Activated CD4-positive, CD25-positive, alpha-beta regulatory T cell (primary cell): ENCODE results near the gene MACO1.
A peak's percentile ranks its signal among the peaks of the same experiment; 100 is the strongest.

Experiments used
- DNase-seq, 4 experiments: peaks; one replicate each; lab custom pipeline; 2025; lab: John Stamatoyannopoulos, UW

Gene MACO1

GRCh38 chr1:25543425-25544242 lies 112.9 kb downstream of the MACO1 start, which contains the start of gene LDLRAP1:
LDLRAP1 (plus strand) TSS chr1:25543606; CDS start chr1:25543699, 93 bp downstream.
- DNase-seq = peak; percentile 26 to 44 (median 28)

- no peak for DNase-seq
Observed at GRCh38 chr1:25544243-25544764, 113.6 kb downstream of the MACO1 start.

- no peak for DNase-seq
Observed at GRCh38 chr1:25544819-25545218, 114.1 kb downstream of the MACO1 start.

- DNase-seq = no peak
Observed at GRCh38 chr1:25545767-25546166, 115.1 kb downstream of the MACO1 start.

- DNase-seq = no peak
Observed at GRCh38 chr1:25546193-25546592, 115.5 kb downstream of the MACO1 start.

- DNase-seq = no peak
Observed at GRCh38 chr1:25548601-25549000, 117.9 kb downstream of the MACO1 start.

- peak; percentile 43 to 61 (median 58) for DNase-seq
Observed at GRCh38 chr1:25549273-25550154, 118.8 kb downstream of the MACO1 start.
